GM12878 (cell line): ENCODE results near the gene TLE7. TPM values are rescaled to one million over a fixed set of nuclear protein-coding genes. Genes with fewer than 3 reads are reported as not detected.

Experiments used
- ATAC-seq: fragments of 200-7000 bp; cut with Tn5 transposase; 3 replicates; pipeline ENCODE4 v1.9.1; 2020; ENCODE audit warnings: mild to moderate bottlenecking, moderate library complexity
- BruUV-seq: library from RNA; stranded (reverse); fragments of 400-500 nt; replicated peaks from 2 replicates; lab custom pipeline; 2021; lab: Mats Ljungman, UMichigan
- CTCF ChIA-PET: fragments of 300-600 bp; sonication (Branson Sonifier 250); formaldehyde crosslinking; extraction: SDS; loops from one replicate; lab custom pipeline; 2021; ENCODE audit warnings: inconsistent platforms; lab: Yijun Ruan, JAX
- POLR2A ChIA-PET: fragments of 350-600 bp; formaldehyde crosslinking; extraction: SDS; loops from one replicate; lab custom pipeline; 2021; ENCODE audit warnings: inconsistent platforms; lab: Charles Lee
- RAD21 ChIA-PET: fragments of 300-600 bp; sonication (Branson Sonifier 250); formaldehyde crosslinking; loops from one replicate; lab custom pipeline; 2023; ENCODE audit warnings: antibody characterized with exemption; ENCODE audit not compliant: unreplicated experiment; lab: Charles Lee
- SMC1A ChIA-PET: fragments of 300-600 bp; sonication (Branson Sonifier 250); formaldehyde crosslinking; loops from one replicate; lab custom pipeline; 2023; ENCODE audit not compliant: unreplicated experiment, uncharacterized antibody; lab: Charles Lee
- DNase-seq: peaks from one replicate; pipeline ENCODE4 v3.0.0-alpha.2; 2011; ENCODE audit warnings: low read depth, low spot score
- FAIRE-seq: peaks from 3 replicates; lab custom pipeline; 2011; peaks lifted over from hg19 to GRCh38; lab: Jason Lieb, UNC
- H2AFZ ChIP-seq: 2 replicates; pipeline ENCODE4 v1.6.0; 2011; ENCODE audit warnings: low read depth, low read length, control low read depth; ENCODE audit not compliant: control insufficient read depth
- H3K27ac ChIP-seq: 2 replicates; pipeline ENCODE4 v1.5.1; 2011; ENCODE audit warnings: control low read depth; ENCODE audit not compliant: control insufficient read depth, insufficient read depth
- H3K27me3 ChIP-seq, 2 experiments: replicated peaks in 1 of 2; 2 replicates each; pipeline versions ENCODE4 v1.6.0 to v1.6.1; 2011; ENCODE audit warnings: low read length in 1 of 2; ENCODE audit not compliant: control insufficient read depth in 2 of 2, insufficient read depth in 2 of 2
- H3K36me3 ChIP-seq, 2 experiments: 2 replicates each; pipeline ENCODE4 v1.5.1; 2011; ENCODE audit warnings: low read length in 1 of 2; ENCODE audit not compliant: control insufficient read depth in 2 of 2, insufficient read depth in 2 of 2
- H3K4me1 ChIP-seq: 2 replicates; pipeline ENCODE4 v1.6.1; 2011; ENCODE audit warnings: mild to moderate bottlenecking, low read length, moderate library complexity, mixed read lengths; ENCODE audit not compliant: control insufficient read depth, insufficient read depth
- H3K4me2 ChIP-seq: 2 replicates; pipeline ENCODE4 v1.6.0; 2011; ENCODE audit warnings: control low read depth; ENCODE audit not compliant: control insufficient read depth, insufficient read depth
- H3K4me3 ChIP-seq: fragments of 200-600 bp; sonication (generic); 2 replicates; pipeline ENCODE4 v1.5.1; 2016
- H3K79me2 ChIP-seq: 2 replicates; pipeline ENCODE4 v1.6.0; 2011; ENCODE audit warnings: low read length; ENCODE audit not compliant: control insufficient read depth, insufficient read depth
- H3K9ac ChIP-seq: 2 replicates; pipeline ENCODE4 v1.8.0; 2011; ENCODE audit warnings: low read length, control low read depth, mixed read lengths; ENCODE audit not compliant: control insufficient read depth, insufficient read depth
- H3K9me3 ChIP-seq: replicated peaks from 3 replicates; pipeline ENCODE4 v1.5.1; 2011; ENCODE audit warnings: mild to moderate bottlenecking, low read length; ENCODE audit not compliant: control insufficient read depth, insufficient read depth
- H4K20me1 ChIP-seq: 2 replicates; pipeline ENCODE4 v1.6.0; 2011; ENCODE audit not compliant: control insufficient read depth, insufficient read depth
- CBFB ChIP-seq: IDR thresholded peaks from 2 replicates; pipeline ENCODE4 v1.6.1; 2016; ENCODE audit warnings: antibody characterized with exemption, low read depth
- DPF2 ChIP-seq: fragments of 450-650 bp; IDR thresholded peaks from 2 replicates; pipeline ENCODE4 v1.6.1; 2017; ENCODE audit warnings: mild to moderate bottlenecking
- ESRRA ChIP-seq: IDR thresholded peaks from 2 replicates; pipeline ENCODE4 v1.6.1; 2012; ENCODE audit warnings: mild to moderate bottlenecking, low read length, improper control_type of control experiment
- MEF2A ChIP-seq: IDR thresholded peaks from 2 replicates; pipeline ENCODE4 v1.6.1; 2011; ENCODE audit warnings: low read depth, mild to moderate bottlenecking, low read length, moderate library complexity; ENCODE audit not compliant: insufficient read depth
- PAX8 ChIP-seq: fragments of 450-650 bp; IDR thresholded peaks from 2 replicates; pipeline ENCODE4 v1.6.1; 2017; ENCODE audit warnings: mild to moderate bottlenecking, moderate library complexity
- POLR2A ChIP-seq: IDR thresholded peaks from 2 replicates; pipeline ENCODE4 v1.6.1; 2011; ENCODE audit warnings: low read depth, mild to moderate bottlenecking, low read length
- POLR2AphosphoS5 ChIP-seq: IDR thresholded peaks from 2 replicates; pipeline ENCODE4 v1.6.1; 2011; ENCODE audit warnings: mild to moderate bottlenecking, low read length, inconsistent platforms
- RB1 ChIP-seq: fragments of 450-650 bp; formaldehyde crosslinking; IDR thresholded peaks from 2 replicates; pipeline ENCODE4 v1.6.1; 2017; ENCODE audit warnings: mild to moderate bottlenecking, borderline replicate concordance
- RUNX3 ChIP-seq: IDR thresholded peaks from 2 replicates; pipeline ENCODE4 v1.6.1; 2012; ENCODE audit warnings: low read length, inconsistent platforms
- SREBF1 ChIP-seq: IDR thresholded peaks from 2 replicates; pipeline ENCODE4 v1.6.1; 2012; ENCODE audit warnings: mild to moderate bottlenecking, low read length
- YY1 ChIP-seq: IDR thresholded peaks from 2 replicates; pipeline ENCODE4 v1.6.1; 2011; ENCODE audit warnings: low read depth, mild to moderate bottlenecking, low read length
- ZBTB11 ChIP-seq: fragments of 450-650 bp; formaldehyde crosslinking; IDR thresholded peaks from 2 replicates; pipeline ENCODE4 v1.5.0; 2022; ENCODE audit warnings: mild to moderate bottlenecking, missing genetic modification characterization
- WGBS: methylation state at CpG from one replicate; pipeline ENCODE4 v1.1.6; 2016; ENCODE audit warnings: low lambda C conversion rate; ENCODE audit not compliant: insufficient replicate concordance, insufficient coverage; ENCODE audit errors: missing lambda C conversion rate; 5-methylcytosine and 5-hydroxymethylcytosine counted together
- in situ Hi-C: fragments of 300-500 bp; cut with MboI; formaldehyde crosslinking; loops from 9 replicates; pipeline ENCODE4 v1.14.3; 2018; ENCODE audit warnings: mixed read lengths
- intact Hi-C: fragments of 100-400 bp; cut with micrococcal nuclease; formaldehyde crosslinking; loops from one replicate; pipeline ENCODE4 v1.14.2; 2022; ENCODE audit not compliant: unreplicated experiment
- polyA plus RNA-seq, 11 experiments: library from polyadenylated mRNA; depleted of rRNA in 4 of 11; unstranded in 6 of 11; stranded (reverse) in 5 of 11; fragments of >200 nt; fragmentation: Nextera tagmentation in 4 of 11; fragmentation: Illumina TruSeq in 1 of 11; extraction: Ambion mirVana in 4 of 11; extraction: Trizol in 1 of 11; gene quantifications; 1 replicate in 1 of 11; 2 replicates in 10 of 11; pipeline versions ENCODE4 v1.2.1 to v1.2.3, GENCODE V29; 2011 to 2016; ENCODE audit warnings: inconsistent platforms in 2 of 11, missing spikeins in 2 of 11, low read depth in 1 of 11
- total RNA-seq, 4 experiments: library from RNA; depleted of rRNA in 3 of 4; stranded (reverse); fragments of >200 nt in 3 of 4; fragmentation: Illumina TruSeq in 1 of 4; extraction: Trizol in 1 of 4; gene quantifications; 2 replicates each; pipeline versions ENCODE4 v1.2.1 to v1.2.3, GENCODE V29; 2013 to 2021
- TF ChIP-seq, protein P1 (sequence below): fragments of 450-650 bp; IDR thresholded peaks from 2 replicates; pipeline ENCODE4 v1.6.1; 2017; ENCODE audit warnings: low read depth, mild to moderate bottlenecking, moderate library complexity
- TF ChIP-seq, protein P2 (sequence below): fragments of 450-650 bp; formaldehyde crosslinking; IDR thresholded peaks from 2 replicates; pipeline ENCODE4 v1.4.0; 2020; ENCODE audit warnings: mild to moderate bottlenecking, moderate library complexity

The TLE7 gene
- total and polyA plus RNA-seq, 10 of the 15 experiments (the other 5 are each of a cell fraction or from before 2014, with no cell fraction given): not detected

DNA sequence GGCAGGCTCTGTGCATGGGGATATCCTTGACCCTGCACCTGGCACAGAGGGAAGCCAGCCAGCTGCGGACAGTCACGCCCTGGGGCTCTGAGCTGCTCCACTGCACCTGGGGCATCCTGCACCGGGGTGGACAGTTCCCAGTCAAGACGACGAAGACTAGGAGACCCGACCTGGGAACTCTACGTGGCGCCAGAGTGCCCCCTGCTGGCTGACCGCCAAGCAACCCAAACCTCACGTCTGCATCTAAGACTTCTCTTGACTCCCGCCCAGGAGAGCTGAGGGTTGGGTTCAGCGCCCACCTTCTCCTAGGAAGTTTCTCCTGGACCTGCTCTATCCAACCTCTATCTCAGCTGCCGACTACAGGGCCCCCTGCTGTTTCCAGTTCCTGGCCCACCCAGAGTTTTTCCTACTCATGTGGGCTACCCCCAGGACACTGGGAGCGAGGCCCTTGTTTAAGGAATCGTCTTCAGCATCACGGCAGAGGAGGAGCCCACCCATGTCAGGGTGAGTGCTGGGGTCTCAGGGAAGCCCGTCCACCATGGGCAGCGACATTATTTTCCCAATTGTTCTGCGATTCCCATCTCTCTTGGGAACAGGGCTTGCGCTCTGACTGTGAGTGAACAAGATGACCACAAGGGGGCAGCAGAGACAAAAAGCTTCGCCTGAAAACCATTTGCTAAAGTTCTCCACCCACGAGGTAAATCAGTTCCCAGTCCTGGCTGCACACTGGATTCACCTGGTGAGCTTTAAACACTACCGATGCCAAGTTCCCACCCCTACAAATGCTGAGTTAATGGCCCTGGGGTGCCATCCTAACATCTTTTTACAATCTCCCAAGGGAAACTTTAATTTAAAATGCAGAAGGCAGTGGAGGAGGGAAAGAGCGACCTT, 29.3 kb downstream of the TLE7 start (continued):
- TF ChIP-seq, protein P1, sequence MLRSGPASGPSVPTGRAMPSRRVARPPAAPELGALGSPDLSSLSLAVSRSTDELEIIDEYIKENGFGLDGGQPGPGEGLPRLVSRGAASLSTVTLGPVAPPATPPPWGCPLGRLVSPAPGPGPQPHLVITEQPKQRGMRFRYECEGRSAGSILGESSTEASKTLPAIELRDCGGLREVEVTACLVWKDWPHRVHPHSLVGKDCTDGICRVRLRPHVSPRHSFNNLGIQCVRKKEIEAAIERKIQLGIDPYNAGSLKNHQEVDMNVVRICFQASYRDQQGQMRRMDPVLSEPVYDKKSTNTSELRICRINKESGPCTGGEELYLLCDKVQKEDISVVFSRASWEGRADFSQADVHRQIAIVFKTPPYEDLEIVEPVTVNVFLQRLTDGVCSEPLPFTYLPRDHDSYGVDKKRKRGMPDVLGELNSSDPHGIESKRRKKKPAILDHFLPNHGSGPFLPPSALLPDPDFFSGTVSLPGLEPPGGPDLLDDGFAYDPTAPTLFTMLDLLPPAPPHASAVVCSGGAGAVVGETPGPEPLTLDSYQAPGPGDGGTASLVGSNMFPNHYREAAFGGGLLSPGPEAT: no peak
- TF ChIP-seq CBFB (no peak), PAX8 (no peak), RUNX3 (peak; percentile 24; the same call in 1 of the 2 replicates), YY1 (peak; percentile 56; the same call in 1 of the 2 replicates), RB1 (0 out of 2 replicates have a peak, but pooled peaks have one; percentile 20)

DNA sequence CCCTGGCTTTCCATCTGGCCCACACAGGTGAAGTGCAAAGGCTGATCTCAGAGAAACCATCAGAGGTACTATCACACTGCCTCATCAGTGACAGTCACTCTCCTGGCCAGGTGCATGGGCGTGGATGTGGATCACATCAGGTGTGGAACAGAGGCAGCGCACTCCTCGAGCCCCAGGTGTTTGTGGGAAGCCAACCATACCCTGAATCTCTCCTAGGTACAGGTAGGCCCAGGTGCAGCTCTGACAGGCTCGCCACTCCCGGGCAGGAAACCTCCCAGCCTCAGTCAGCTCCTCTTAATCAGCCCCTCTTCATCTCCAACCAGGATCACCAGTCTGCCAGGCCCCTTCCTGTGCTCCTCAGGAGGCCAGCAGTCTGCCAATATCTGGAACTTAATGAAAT, 31.7 kb downstream of the TLE7 start:
- Histone ChIP-seq H4K20me1 (no peaks in the 10 kb centered on the region), H3K27me3 (peaks cover 0 to 7% of the 10 kb centered on the region in 2 experiments; a peak in 1 of 4 replicates), H3K9ac (no peak overlapping the region), H3K9me3 (no peaks in the 10 kb centered on the region), H3K79me2 (no peaks in the 10 kb centered on the region), H3K4me3 (no peak overlapping the region), H3K4me2 (no peak overlapping the region), H3K36me3 (no peaks in the 10 kb centered on the region), H3K4me1 (no peaks in the 10 kb centered on the region), H2AFZ (no peak overlapping the region), H3K27ac (no peak overlapping the region)
- WGBS: 7% methylated on average over 5 of the region's 5 CpGs
- SMC1A ChIA-PET: interaction anchor here (5.0 to 6.9 kb wide), 2 partner anchors 89 to 200 kb away, joined by 42 to 75 read pairs; no protein-coding TSS in a partner anchor
- CTCF ChIA-PET: interaction anchor here (1.5 to 6.8 kb wide), 5 partner anchors 14 to 199 kb away, joined by 4 to 164 read pairs (median 6); no protein-coding TSS in a partner anchor
- no peak for ATAC-seq
- BruUV-seq: no TSS peak
- RAD21 ChIA-PET: interaction anchor here (3.5 kb wide), 1 partner anchor 201 kb away, joined by 30 read pairs; no protein-coding TSS in a partner anchor
- no peak for FAIRE-seq
- POLR2A ChIA-PET: no interaction called here
- DNase-seq: no peak
- intact Hi-C loops: no loop called here
- in situ Hi-C loops: loop anchor here (5.0 kb wide), 2 partner anchors 87 to 202 kb away; no protein-coding TSS in a partner anchor
- TF ChIP-seq MEF2A (no peak), POLR2AphosphoS5 (no peak), RB1 (no peak), ZBTB11 (CRISPR knock-in tag) (no peak), SREBF1 (no peak), POLR2A (no peak), DPF2 (no peak), ESRRA (no peak)
- TF ChIP-seq, protein P2, sequence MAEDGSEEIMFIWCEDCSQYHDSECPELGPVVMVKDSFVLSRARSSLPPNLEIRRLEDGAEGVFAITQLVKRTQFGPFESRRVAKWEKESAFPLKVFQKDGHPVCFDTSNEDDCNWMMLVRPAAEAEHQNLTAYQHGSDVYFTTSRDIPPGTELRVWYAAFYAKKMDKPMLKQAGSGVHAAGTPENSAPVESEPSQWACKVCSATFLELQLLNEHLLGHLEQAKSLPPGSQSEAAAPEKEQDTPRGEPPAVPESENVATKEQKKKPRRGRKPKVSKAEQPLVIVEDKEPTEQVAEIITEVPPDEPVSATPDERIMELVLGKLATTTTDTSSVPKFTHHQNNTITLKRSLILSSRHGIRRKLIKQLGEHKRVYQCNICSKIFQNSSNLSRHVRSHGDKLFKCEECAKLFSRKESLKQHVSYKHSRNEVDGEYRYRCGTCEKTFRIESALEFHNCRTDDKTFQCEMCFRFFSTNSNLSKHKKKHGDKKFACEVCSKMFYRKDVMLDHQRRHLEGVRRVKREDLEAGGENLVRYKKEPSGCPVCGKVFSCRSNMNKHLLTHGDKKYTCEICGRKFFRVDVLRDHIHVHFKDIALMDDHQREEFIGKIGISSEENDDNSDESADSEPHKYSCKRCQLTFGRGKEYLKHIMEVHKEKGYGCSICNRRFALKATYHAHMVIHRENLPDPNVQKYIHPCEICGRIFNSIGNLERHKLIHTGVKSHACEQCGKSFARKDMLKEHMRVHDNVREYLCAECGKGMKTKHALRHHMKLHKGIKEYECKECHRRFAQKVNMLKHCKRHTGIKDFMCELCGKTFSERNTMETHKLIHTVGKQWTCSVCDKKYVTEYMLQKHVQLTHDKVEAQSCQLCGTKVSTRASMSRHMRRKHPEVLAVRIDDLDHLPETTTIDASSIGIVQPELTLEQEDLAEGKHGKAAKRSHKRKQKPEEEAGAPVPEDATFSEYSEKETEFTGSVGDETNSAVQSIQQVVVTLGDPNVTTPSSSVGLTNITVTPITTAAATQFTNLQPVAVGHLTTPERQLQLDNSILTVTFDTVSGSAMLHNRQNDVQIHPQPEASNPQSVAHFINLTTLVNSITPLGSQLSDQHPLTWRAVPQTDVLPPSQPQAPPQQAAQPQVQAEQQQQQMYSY (CRISPR knock-in tag): no peak
